CD4-positive, alpha-beta T cell treated with Interleukin-2 at 100 ng/mL for 4 hours (primary cell): ENCODE data around the gene BPIFA2.
"Not testable (repeated sequence)": the region's sequence is repeated elsewhere in the genome, so short reads cannot be mapped to it uniquely, and the experiment has no call there.

Experiments used
- DNase-seq: peaks from one replicate; pipeline ENCODE4 v3.0.0-alpha.2; 2020; ENCODE audit warnings: low spot score

Gene BPIFA2

GRCh38 chr20:33162313-33162712, 5.6 kb upstream of the BPIFA2 start:
- DNase-seq = no peak

- DNase-seq = no peak
These were observed 5.2 kb upstream of the BPIFA2 start for GRCh38 chr20:33162753-33163152.

- DNase-seq = no peak
These were observed 3.9 kb upstream of the BPIFA2 start for GRCh38 chr20:33163856-33164762.

GRCh38 chr20:33164763-33165095, 3.2 kb upstream of the BPIFA2 start:
- DNase-seq = no peak

GRCh38 chr20:33165416-33166055, 2.4 kb upstream of the BPIFA2 start:
- DNase-seq = no peak

GRCh38 chr20:33166533-33167113, 1.3 kb upstream of the BPIFA2 start:
- DNase-seq = no peak

GRCh38 chr20:33169176-33169794, 1.3 kb downstream of the BPIFA2 start:
- no peak for DNase-seq

GRCh38 chr20:33172781-33173180, 4.8 kb downstream of the BPIFA2 start:
- no peak for DNase-seq

GRCh38 chr20:33175123-33175522, 7.2 kb downstream of the BPIFA2 start:
- no peak for DNase-seq

GRCh38 chr20:33176101-33176500, 8.1 kb downstream of the BPIFA2 start:
- DNase-seq = no peak

- DNase-seq = no peak
These were observed 9.9 kb downstream of the BPIFA2 start for GRCh38 chr20:33177866-33178265.

GRCh38 chr20:33178726-33179125, 10.8 kb downstream of the BPIFA2 start:
- DNase-seq = no peak

- no peak for DNase-seq
These were observed 12.2 kb downstream of the BPIFA2 start for GRCh38 chr20:33180169-33180568.

- no peak for DNase-seq
These were observed 13.6 kb downstream of the BPIFA2 start for GRCh38 chr20:33181482-33182093.

- DNase-seq = no peak
These were observed 15.4 kb downstream of the BPIFA2 start for GRCh38 chr20:33183312-33183711.

GRCh38 chr20:33185031-33185590, 17.2 kb downstream of the BPIFA2 start:
- DNase-seq = not testable (repeated sequence)

- no peak for DNase-seq
These were observed 19.5 kb downstream of the BPIFA2 start for GRCh38 chr20:33187491-33187890.

GRCh38 chr20:33188421-33188820, 20.5 kb downstream of the BPIFA2 start:
- DNase-seq = no peak

GRCh38 chr20:33191484-33191883, 23.5 kb downstream of the BPIFA2 start:
- DNase-seq = no peak

- no peak for DNase-seq
These were observed 24.0 kb downstream of the BPIFA2 start for GRCh38 chr20:33191955-33192354.

GRCh38 chr20:33192912-33193501, 25.0 kb downstream of the BPIFA2 start:
- DNase-seq = no peak

- no peak for DNase-seq
These were observed 31.1 kb downstream of the BPIFA2 start for GRCh38 chr20:33199026-33199425.
